ENCODE data around the gene CALCOCO1. TPM values are rescaled to one million over a fixed set of nuclear protein-coding genes. Genes with fewer than 3 reads are reported as not detected.

Gene CALCOCO1
- total and polyA plus RNA-seq, 2 of the 13 experiments (the other 11 are each of a cell fraction or from before 2014, with no cell fraction given) = 7.7 to 47.7 TPM

DNA sequence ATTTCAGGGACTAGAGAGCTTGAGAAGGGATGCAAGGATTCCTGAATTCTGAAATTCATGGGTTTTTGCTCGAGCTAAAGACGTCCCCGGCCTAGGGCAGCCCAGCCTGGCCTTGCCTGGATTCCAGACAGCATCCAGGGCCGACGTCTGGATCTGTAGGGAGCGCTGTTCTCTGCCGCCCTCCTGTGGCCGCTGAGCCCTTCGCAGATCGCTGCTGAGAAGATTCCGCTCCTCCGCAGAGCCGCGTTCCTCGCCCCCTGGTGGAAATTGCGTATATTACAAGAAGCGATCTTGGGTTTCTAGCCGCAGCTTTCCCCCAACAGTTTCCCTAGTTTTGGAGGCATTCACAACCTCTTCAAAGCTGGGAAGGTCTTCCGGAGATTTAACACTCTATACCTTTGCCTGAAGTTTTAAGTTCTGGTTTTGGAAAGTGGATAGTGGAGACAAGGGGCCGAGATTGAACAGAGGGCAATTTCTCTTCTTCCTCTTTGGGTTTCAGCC lies 19.4 kb upstream of the CALCOCO1 start (continued):
- TF ChIP-seq ZNF773 (CRISPR knock-in tag; IDR thresholded peaks at IDR 0.05; ENCODE audit: borderline replicate concordance) (no peak), ZNF20 (CRISPR knock-in tag; IDR thresholded peaks at IDR 0.05) (no peak), SPEN (CRISPR knock-in tag; IDR thresholded peaks at IDR 0.05; ENCODE audit: low read depth) (peak; percentile 57; the same call in 1 of the 2 replicates), SETDB1 (CRISPR knock-in tag; IDR thresholded peaks at IDR 0.05; ENCODE audit: borderline replicate concordance) (no peak), ZNF326 (CRISPR knock-in tag; IDR thresholded peaks at IDR 0.05; ENCODE audit: borderline replicate concordance) (no peak), ZNF589 (CRISPR knock-in tag; conservative IDR thresholded peaks at IDR 0.05) (no peak), GATAD1 (CRISPR knock-in tag; IDR thresholded peaks at IDR 0.05) (peak; percentile 40; the same call in 1 of the 2 replicates), ZBTB38 (CRISPR knock-in tag; IDR thresholded peaks at IDR 0.05) (no peak), MED8 (CRISPR knock-in tag; IDR thresholded peaks at IDR 0.05; ENCODE audit: insufficient replicate concordance) (no peak), KLF11 (CRISPR knock-in tag; IDR thresholded peaks at IDR 0.05) (no peak), RCOR2 (CRISPR knock-in tag; IDR thresholded peaks at IDR 0.05) (no peak), AKAP8 (CRISPR knock-in tag; IDR thresholded peaks at IDR 0.05) (no peak), SMAD1 (CRISPR knock-in tag; IDR thresholded peaks at IDR 0.05; ENCODE audit: borderline replicate concordance, low read depth) (no peak), HNRNPK (IDR thresholded peaks at IDR 0.05; ENCODE audit: low read depth, low read length, poor library complexity, severe bottlenecking) (no peak), ZZZ3 (CRISPR knock-in tag; IDR thresholded peaks at IDR 0.05; ENCODE audit: borderline replicate concordance) (peak; percentile 52; the same call in 1 of the 2 replicates), ZNF772 (CRISPR knock-in tag; IDR thresholded peaks at IDR 0.05) (no peak), ZNF235 (CRISPR knock-in tag; IDR thresholded peaks at IDR 0.05; ENCODE audit: borderline replicate concordance) (no peak), RBAK (CRISPR knock-in tag; IDR thresholded peaks at IDR 0.05) (no peak), NR2F2 (IDR thresholded peaks at IDR 0.05; ENCODE audit: borderline replicate concordance, low read depth) (no peak), JARID2 (CRISPR knock-in tag; IDR thresholded peaks at IDR 0.05; ENCODE audit: insufficient replicate concordance) (no peak), GZF1 (CRISPR knock-in tag; IDR thresholded peaks at IDR 0.05) (no peak)
- TF ChIP-seq, protein P1, sequence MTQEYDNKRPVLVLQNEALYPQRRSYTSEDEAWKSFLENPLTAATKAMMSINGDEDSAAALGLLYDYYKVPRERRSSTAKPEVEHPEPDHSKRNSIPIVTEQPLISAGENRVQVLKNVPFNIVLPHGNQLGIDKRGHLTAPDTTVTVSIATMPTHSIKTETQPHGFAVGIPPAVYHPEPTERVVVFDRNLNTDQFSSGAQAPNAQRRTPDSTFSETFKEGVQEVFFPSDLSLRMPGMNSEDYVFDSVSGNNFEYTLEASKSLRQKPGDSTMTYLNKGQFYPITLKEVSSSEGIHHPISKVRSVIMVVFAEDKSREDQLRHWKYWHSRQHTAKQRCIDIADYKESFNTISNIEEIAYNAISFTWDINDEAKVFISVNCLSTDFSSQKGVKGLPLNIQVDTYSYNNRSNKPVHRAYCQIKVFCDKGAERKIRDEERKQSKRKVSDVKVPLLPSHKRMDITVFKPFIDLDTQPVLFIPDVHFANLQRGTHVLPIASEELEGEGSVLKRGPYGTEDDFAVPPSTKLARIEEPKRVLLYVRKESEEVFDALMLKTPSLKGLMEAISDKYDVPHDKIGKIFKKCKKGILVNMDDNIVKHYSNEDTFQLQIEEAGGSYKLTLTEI (CRISPR knock-in tag; conservative IDR thresholded peaks at IDR 0.05) = no peak
- TF ChIP-seq, protein P2, sequence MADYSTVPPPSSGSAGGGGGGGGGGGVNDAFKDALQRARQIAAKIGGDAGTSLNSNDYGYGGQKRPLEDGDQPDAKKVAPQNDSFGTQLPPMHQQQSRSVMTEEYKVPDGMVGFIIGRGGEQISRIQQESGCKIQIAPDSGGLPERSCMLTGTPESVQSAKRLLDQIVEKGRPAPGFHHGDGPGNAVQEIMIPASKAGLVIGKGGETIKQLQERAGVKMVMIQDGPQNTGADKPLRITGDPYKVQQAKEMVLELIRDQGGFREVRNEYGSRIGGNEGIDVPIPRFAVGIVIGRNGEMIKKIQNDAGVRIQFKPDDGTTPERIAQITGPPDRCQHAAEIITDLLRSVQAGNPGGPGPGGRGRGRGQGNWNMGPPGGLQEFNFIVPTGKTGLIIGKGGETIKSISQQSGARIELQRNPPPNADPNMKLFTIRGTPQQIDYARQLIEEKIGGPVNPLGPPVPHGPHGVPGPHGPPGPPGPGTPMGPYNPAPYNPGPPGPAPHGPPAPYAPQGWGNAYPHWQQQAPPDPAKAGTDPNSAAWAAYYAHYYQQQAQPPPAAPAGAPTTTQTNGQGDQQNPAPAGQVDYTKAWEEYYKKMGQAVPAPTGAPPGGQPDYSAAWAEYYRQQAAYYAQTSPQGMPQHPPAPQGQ (CRISPR knock-in tag; IDR thresholded peaks at IDR 0.05; ENCODE audit: borderline replicate concordance) = no peak
- TF ChIP-seq, protein P3, sequence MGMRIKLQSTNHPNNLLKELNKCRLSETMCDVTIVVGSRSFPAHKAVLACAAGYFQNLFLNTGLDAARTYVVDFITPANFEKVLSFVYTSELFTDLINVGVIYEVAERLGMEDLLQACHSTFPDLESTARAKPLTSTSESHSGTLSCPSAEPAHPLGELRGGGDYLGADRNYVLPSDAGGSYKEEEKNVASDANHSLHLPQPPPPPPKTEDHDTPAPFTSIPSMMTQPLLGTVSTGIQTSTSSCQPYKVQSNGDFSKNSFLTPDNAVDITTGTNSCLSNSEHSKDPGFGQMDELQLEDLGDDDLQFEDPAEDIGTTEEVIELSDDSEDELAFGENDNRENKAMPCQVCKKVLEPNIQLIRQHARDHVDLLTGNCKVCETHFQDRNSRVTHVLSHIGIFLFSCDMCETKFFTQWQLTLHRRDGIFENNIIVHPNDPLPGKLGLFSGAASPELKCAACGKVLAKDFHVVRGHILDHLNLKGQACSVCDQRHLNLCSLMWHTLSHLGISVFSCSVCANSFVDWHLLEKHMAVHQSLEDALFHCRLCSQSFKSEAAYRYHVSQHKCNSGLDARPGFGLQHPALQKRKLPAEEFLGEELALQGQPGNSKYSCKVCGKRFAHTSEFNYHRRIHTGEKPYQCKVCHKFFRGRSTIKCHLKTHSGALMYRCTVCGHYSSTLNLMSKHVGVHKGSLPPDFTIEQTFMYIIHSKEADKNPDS (CRISPR knock-in tag; IDR thresholded peaks at IDR 0.05) = no peak

All from HepG2 (cell line).